WTC11 (cell line): ENCODE measurements around the gene URAD. TPM values are rescaled to one million over a fixed set of nuclear protein-coding genes. Genes with fewer than 3 reads are reported as not detected.
A peak's percentile ranks its signal among the peaks of the same experiment; 100 is the strongest.

Experiments used
- ATAC-seq: fragments of 200-7000 bp; cut with Tn5 transposase; 2 replicates; pipeline ENCODE4 v1.10.0; 2021; ENCODE audit warnings: mild to moderate bottlenecking, moderate library complexity
- CTCF ChIA-PET: fragments of 300-600 bp; sonication (Branson Sonifier 250); formaldehyde crosslinking; loops from one replicate; lab custom pipeline; 2021; ENCODE audit warnings: antibody characterized with exemption; lab: Charles Lee
- POLR2A ChIA-PET: fragments of 350-600 bp; sonication (Branson Sonifier 250); formaldehyde crosslinking; loops from one replicate; lab custom pipeline; 2021; ENCODE audit warnings: antibody characterized with exemption; lab: Charles Lee
- DNase-seq: peaks from one replicate; pipeline ENCODE4 v3.0.0; 2021; ENCODE audit warnings: low spot score
- H3K27ac Mint-ChIP-seq: 2 replicates; pipeline ENCODE4 v1.8.0; 2021; ENCODE audit warnings: mixed read lengths
- H3K27me3 Mint-ChIP-seq: 2 replicates; pipeline ENCODE4 v1.8.0; 2021; ENCODE audit warnings: low read depth, mild to moderate bottlenecking, moderate library complexity, mixed read lengths
- H3K36me3 Mint-ChIP-seq: 2 replicates; pipeline ENCODE4 v1.8.0; 2021; ENCODE audit warnings: mixed read lengths
- H3K4me1 Mint-ChIP-seq: 2 replicates; pipeline ENCODE4 v1.8.0; 2022; ENCODE audit warnings: mixed read lengths
- H3K4me3 Mint-ChIP-seq: 2 replicates; pipeline ENCODE4 v1.8.0; 2021; ENCODE audit warnings: mild to moderate bottlenecking, moderate library complexity, mixed read lengths
- H3K9me3 Mint-ChIP-seq: 2 replicates; pipeline ENCODE4 v1.8.0; 2021; ENCODE audit warnings: mixed read lengths
- CREM ChIP-seq: sonication (generic); formaldehyde crosslinking; IDR thresholded peaks from 2 replicates; pipeline ENCODE4 v1.8.1; 2022; ENCODE audit warnings: mild to moderate bottlenecking, missing genetic modification reagents, moderate library complexity
- EMX1 ChIP-seq: fragments of 250-450 bp; sonication (Bioruptor Pico); IDR thresholded peaks from 2 replicates; pipeline ENCODE4 v1.8.0; 2021; ENCODE audit warnings: mild to moderate bottlenecking
- FOXJ3 ChIP-seq: sonication (generic); formaldehyde crosslinking; IDR thresholded peaks from 2 replicates; pipeline ENCODE4 v1.9.0; 2021; ENCODE audit warnings: missing genetic modification reagents, mild to moderate bottlenecking, borderline replicate concordance
- FOXK1 ChIP-seq: sonication (generic); formaldehyde crosslinking; IDR thresholded peaks from 2 replicates; pipeline ENCODE4 v1.8.0; 2022; ENCODE audit warnings: mild to moderate bottlenecking, moderate library complexity, missing genetic modification reagents
- GABPB1 ChIP-seq: sonication (generic); formaldehyde crosslinking; IDR thresholded peaks from 2 replicates; pipeline ENCODE4 v1.8.1; 2023; ENCODE audit warnings: mild to moderate bottlenecking, missing genetic modification reagents
- GTF2I ChIP-seq: fragments of 250-450 bp; sonication (Bioruptor Pico); conservative IDR thresholded peaks from 2 replicates; pipeline ENCODE4 v1.4.0; 2021; ENCODE audit warnings: mild to moderate bottlenecking
- JAZF1 ChIP-seq: fragments of 250-450 bp; sonication (Bioruptor Pico); IDR thresholded peaks from 2 replicates; pipeline ENCODE4 v1.9.0; 2021; ENCODE audit warnings: moderate library complexity, mild to moderate bottlenecking, inconsistent platforms
- MXD4 ChIP-seq: fragments of 250-450 bp; sonication (Bioruptor Pico); IDR thresholded peaks from 2 replicates; pipeline ENCODE4 v1.8.0; 2021; ENCODE audit warnings: mild to moderate bottlenecking, moderate library complexity, borderline replicate concordance
- NFYB ChIP-seq: sonication (generic); formaldehyde crosslinking; conservative IDR thresholded peaks from 2 replicates; pipeline ENCODE4 v1.8.0; 2022; ENCODE audit warnings: low read depth, missing genetic modification reagents
- NR1H2 ChIP-seq: sonication (generic); formaldehyde crosslinking; IDR thresholded peaks from 2 replicates; pipeline ENCODE4 v1.9.0; 2021; ENCODE audit warnings: mild to moderate bottlenecking, moderate library complexity, missing genetic modification reagents
- NR3C1 ChIP-seq: sonication (generic); formaldehyde crosslinking; conservative IDR thresholded peaks from 2 replicates; pipeline ENCODE4 v1.8.1; 2023; ENCODE audit warnings: low read depth, mild to moderate bottlenecking, missing genetic modification reagents
- RORB ChIP-seq: fragments of 250-450 bp; sonication (Bioruptor Pico); IDR thresholded peaks from 2 replicates; pipeline ENCODE4 v1.9.0; 2021; ENCODE audit warnings: mild to moderate bottlenecking
- TCF7 ChIP-seq: sonication (generic); formaldehyde crosslinking; IDR thresholded peaks from 2 replicates; pipeline ENCODE4 v1.8.0; 2022; ENCODE audit warnings: mild to moderate bottlenecking, low read depth, missing genetic modification reagents, moderate library complexity
- ZBTB21 ChIP-seq: sonication (generic); formaldehyde crosslinking; IDR thresholded peaks from 2 replicates; pipeline ENCODE4 v1.8.1; 2023; ENCODE audit warnings: mild to moderate bottlenecking, missing genetic modification reagents, borderline replicate concordance
- ZNF138 ChIP-seq: sonication (generic); formaldehyde crosslinking; conservative IDR thresholded peaks from 2 replicates; pipeline ENCODE4 v1.8.1; 2022; ENCODE audit warnings: mild to moderate bottlenecking, moderate library complexity, missing genetic modification reagents
- ZNF317 ChIP-seq: sonication (generic); formaldehyde crosslinking; IDR thresholded peaks from 2 replicates; pipeline ENCODE4 v1.8.1; 2023; ENCODE audit warnings: low read depth, mild to moderate bottlenecking, moderate library complexity, missing genetic modification reagents, borderline replicate concordance
- ZNF416 ChIP-seq: fragments of 250-450 bp; sonication (Bioruptor Pico); IDR thresholded peaks from 2 replicates; pipeline ENCODE4 v1.9.0; 2021; ENCODE audit warnings: mild to moderate bottlenecking, inconsistent platforms
- ZNF423 ChIP-seq: fragments of 250-450 bp; sonication (Bioruptor Pico); IDR thresholded peaks from 2 replicates; pipeline ENCODE4 v2.1.2; 2022; ENCODE audit warnings: mild to moderate bottlenecking, moderate library complexity
- total RNA-seq: library from RNA; stranded (reverse); gene quantifications from 3 replicates; pipeline ENCODE4 v1.2.3, GENCODE V29; 2021
- TF ChIP-seq, protein P1 (sequence below): fragments of 250-450 bp; sonication (Bioruptor Pico); conservative IDR thresholded peaks from 2 replicates; pipeline ENCODE4 v1.9.0; 2021; ENCODE audit warnings: mild to moderate bottlenecking
- TF ChIP-seq, protein P2 (sequence below): fragments of 250-450 bp; sonication (Bioruptor Pico); IDR thresholded peaks from 2 replicates; pipeline ENCODE4 v1.9.0; 2021; ENCODE audit warnings: mild to moderate bottlenecking
- TF ChIP-seq, protein P3 (sequence below): sonication (generic); formaldehyde crosslinking; IDR thresholded peaks from 2 replicates; pipeline ENCODE4 v1.8.1; 2022; ENCODE audit warnings: missing genetic modification reagents, borderline replicate concordance
- TF ChIP-seq, protein P4 (sequence below): sonication (generic); formaldehyde crosslinking; IDR thresholded peaks from 2 replicates; pipeline ENCODE4 v1.8.1; 2022; ENCODE audit warnings: low read depth, mild to moderate bottlenecking, moderate library complexity, missing genetic modification reagents, borderline replicate concordance
- TF ChIP-seq, protein P5 (sequence below): sonication (generic); formaldehyde crosslinking; conservative IDR thresholded peaks from 2 replicates; pipeline ENCODE4 v1.8.1; 2022; ENCODE audit warnings: mild to moderate bottlenecking, missing genetic modification reagents
- TF ChIP-seq, protein P6 (sequence below): fragments of 200-600 bp; IDR thresholded peaks from 2 replicates; pipeline ENCODE4 v1.8.0; 2022; ENCODE audit warnings: antibody characterized with exemption

The URAD gene
- total RNA-seq, 1 experiment from 2014 or later = not detected

DNA sequence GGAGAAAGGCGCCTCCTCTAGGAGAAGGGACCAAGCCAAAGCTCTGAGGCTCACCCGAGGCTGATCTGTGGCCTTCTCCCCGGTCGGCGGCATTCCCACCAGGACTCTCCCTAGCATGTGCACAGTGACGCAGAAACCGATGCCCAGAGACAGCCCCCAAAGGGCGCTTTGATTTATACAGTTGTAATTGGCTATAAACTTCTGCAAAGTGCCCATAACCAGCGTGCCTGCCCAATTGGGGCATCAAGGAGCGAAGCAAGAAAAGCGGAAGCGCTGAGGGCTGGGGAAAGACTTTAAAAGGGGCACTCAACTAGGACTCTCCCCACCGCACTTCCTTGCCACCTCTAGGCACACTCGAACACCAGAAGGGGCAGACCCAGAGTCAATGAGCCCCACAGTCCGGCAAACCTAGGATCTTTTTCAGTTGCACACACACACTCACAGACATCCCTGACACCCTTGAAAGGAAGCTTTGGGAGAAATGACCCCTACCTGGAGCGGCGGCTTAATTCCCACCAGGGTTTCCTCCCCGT is 21.2 kb downstream of the URAD start:
- H3K27ac Mint-ChIP-seq = no peak overlapping the region
- ChIA-PET CTCF (interaction anchor here (0.8 to 6.1 kb wide), 7 partner anchors 8 to 605 kb away, joined by 3 to 53 read pairs (median 3); no protein-coding TSS in a partner anchor), POLR2A (no interaction called here)
- H3K27me3 Mint-ChIP-seq = peaks cover 100% of the 10 kb centered on the region
- ATAC-seq (no peak), DNase-seq (no peak)
- H3K4me1 Mint-ChIP-seq = peaks cover 66% of the 10 kb centered on the region
- H3K4me3 Mint-ChIP-seq = peak overlapping the region; percentile 58; the same call in 1 of the 2 replicates
- no peaks in the 10 kb centered on the region for H3K36me3 Mint-ChIP-seq
- TF ChIP-seq, protein P1, sequence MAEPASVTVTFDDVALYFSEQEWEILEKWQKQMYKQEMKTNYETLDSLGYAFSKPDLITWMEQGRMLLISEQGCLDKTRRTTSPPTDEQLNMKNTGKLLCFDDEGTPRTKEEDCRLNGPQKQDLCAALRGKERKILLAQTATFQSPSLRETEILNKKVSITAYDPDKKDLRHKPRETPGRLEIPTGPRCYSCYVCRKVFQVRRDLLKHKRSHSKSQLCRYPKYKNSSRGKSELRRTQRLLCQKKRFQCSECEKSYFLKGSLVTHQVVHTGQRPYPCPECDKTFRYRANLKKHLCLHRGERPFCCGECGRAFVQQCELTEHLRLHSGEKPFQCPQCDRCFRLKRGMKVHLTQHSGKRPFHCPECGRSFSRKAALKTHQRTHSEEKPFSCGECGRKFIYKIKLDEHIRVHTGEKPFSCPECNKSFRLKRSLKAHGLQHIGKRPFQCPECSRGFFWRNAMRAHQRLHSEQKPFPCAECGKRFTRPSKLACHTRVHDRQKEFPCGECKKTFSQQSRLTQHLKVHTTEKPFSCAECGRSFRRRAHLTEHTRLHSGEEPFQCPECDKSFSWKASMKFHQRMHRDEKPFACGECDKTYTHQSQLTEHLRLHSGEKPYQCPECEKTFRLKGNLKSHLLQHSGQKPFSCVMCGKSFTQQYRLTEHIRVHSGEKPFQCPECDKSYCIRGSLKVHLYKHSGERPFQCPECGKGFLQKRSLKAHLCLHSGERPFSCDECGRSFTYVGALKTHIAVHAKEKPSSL (CRISPR knock-in tag) = no peak
- TF ChIP-seq EMX1 (CRISPR knock-in tag) (no peak), FOXJ3 (CRISPR knock-in tag) (no peak), ZNF317 (CRISPR knock-in tag) (no peak)
- TF ChIP-seq, protein P2, sequence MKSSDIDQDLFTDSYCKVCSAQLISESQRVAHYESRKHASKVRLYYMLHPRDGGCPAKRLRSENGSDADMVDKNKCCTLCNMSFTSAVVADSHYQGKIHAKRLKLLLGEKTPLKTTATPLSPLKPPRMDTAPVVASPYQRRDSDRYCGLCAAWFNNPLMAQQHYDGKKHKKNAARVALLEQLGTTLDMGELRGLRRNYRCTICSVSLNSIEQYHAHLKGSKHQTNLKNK (CRISPR knock-in tag) = no peak
- H3K9me3 Mint-ChIP-seq = no peaks in the 10 kb centered on the region

DNA sequence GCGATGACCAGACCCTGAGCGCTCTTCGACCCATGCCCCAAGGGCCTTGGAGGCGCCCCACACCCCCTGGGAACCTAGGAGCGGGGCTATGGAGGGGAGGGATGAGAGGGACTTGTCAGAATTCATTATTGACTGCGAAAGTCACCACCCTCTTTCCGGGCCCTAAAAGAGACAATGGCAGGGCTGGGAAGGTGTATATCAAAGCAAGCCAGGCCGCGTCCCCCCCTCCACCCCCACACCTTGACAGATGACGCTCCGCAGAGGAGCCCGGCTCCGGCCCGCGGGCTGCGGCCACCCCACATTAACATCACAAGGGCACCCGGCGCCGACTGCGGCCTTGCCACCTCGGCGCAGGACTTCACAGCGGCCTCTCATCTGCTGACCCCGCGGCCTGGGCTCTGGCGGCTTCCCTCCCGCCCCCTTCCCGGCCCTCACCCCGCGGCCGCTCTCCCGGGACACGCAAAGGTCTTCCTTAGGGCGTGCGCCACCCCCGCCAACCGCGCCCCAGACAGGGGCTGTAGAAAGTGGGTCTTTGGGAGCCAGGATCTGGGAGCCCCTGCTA is 21.8 kb downstream of the URAD start:
- peak overlapping the region; percentile 58 for H3K4me3 Mint-ChIP-seq

DNA sequence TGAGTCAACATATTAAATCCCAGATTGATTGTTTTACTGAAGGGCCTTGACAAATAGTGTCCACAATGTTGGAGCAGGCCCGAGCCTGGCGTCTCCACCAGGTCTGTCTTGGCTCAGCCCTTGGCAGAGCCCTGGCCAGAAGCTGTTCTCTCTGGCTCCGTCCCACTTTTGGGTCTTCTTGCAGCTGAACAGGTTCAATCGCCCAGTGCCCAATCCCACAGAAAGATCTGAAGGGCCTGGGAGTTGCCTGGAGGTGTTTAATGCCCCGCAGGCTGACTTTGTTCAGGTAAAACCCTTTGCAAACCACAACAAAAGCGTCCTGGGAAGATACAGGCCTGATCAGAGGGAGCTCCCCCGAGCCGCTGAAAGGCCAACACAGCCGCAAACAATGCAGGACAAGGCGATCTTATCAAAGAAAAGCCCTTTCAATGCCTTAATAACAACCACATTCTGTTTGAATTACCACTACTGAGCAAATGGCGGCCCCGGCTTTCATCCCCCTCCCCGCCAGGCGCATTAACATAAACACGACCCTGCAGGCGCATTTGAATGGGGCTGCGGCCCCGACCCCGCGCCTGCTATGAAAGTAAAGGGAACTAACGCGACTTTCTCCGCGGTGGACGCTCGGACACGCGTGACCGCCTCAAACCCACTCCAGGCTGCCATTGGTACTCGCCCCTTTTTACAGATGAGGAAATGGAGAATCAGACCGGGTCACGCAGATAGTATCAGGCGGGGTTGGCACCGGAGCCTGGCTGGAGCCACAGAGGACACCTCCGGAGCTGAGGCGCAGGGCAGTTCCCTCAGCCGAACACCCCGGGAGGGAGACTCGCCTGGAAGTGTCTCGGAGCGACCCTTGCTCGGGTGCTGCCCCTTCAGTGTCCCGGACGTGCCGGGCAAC is 22.5 kb downstream of the URAD start:
- peak; percentile 25 for ATAC-seq
- CTCF ChIA-PET = interaction anchor here (1.0 to 6.1 kb wide), 6 partner anchors 10 to 139 kb away, joined by 3 to 53 read pairs (median 12); no protein-coding TSS in a partner anchor
- POLR2A ChIA-PET = interaction anchor here (1.1 kb wide), 1 partner anchor 159 kb away, joined by 3 read pairs; no protein-coding TSS in a partner anchor
- Mint-ChIP-seq H3K36me3 (no peaks in the 10 kb centered on the region), H3K9me3 (no peaks in the 10 kb centered on the region), H3K27ac (no peak overlapping the region), H3K4me3 (peak overlapping the region; percentile 56), H3K27me3 (peaks cover 100% of the 10 kb centered on the region), H3K4me1 (peaks cover 67% of the 10 kb centered on the region)
- peak; percentile 84 for DNase-seq
- TF ChIP-seq, protein P3, sequence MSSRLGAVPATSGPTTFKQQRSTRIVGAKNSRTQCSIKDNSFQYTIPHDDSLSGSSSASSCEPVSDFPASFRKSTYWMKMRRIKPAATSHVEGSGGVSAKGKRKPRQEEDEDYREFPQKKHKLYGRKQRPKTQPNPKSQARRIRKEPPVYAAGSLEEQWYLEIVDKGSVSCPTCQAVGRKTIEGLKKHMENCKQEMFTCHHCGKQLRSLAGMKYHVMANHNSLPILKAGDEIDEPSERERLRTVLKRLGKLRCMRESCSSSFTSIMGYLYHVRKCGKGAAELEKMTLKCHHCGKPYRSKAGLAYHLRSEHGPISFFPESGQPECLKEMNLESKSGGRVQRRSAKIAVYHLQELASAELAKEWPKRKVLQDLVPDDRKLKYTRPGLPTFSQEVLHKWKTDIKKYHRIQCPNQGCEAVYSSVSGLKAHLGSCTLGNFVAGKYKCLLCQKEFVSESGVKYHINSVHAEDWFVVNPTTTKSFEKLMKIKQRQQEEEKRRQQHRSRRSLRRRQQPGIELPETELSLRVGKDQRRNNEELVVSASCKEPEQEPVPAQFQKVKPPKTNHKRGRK (CRISPR knock-in tag) = no peak
- TF ChIP-seq, protein P4, sequence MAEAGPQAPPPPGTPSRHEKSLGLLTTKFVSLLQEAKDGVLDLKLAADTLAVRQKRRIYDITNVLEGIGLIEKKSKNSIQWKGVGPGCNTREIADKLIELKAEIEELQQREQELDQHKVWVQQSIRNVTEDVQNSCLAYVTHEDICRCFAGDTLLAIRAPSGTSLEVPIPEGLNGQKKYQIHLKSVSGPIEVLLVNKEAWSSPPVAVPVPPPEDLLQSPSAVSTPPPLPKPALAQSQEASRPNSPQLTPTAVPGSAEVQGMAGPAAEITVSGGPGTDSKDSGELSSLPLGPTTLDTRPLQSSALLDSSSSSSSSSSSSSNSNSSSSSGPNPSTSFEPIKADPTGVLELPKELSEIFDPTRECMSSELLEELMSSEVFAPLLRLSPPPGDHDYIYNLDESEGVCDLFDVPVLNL (CRISPR knock-in tag) = no peak
- no peak for TF ChIP-seq ZNF423
- TF ChIP-seq, protein P5, sequence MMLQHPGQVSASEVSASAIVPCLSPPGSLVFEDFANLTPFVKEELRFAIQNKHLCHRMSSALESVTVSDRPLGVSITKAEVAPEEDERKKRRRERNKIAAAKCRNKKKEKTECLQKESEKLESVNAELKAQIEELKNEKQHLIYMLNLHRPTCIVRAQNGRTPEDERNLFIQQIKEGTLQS (CRISPR knock-in tag) = no peak
- TF ChIP-seq GABPB1 (CRISPR knock-in tag) = no peak

More for the DNA sequence above, 21.8 kb downstream of the URAD start:
- ChIA-PET CTCF (interaction anchor here (0.8 to 6.1 kb wide), 6 partner anchors 11 to 605 kb away, joined by 3 to 53 read pairs (median 12); no protein-coding TSS in a partner anchor), POLR2A (no interaction called here)
- Mint-ChIP-seq H3K27ac (no peak overlapping the region), H3K9me3 (no peaks in the 10 kb centered on the region), H3K36me3 (no peaks in the 10 kb centered on the region), H3K27me3 (peaks cover 100% of the 10 kb centered on the region), H3K4me1 (peaks cover 68% of the 10 kb centered on the region)
- DNase-seq (peak; percentile 77), ATAC-seq (peak; percentile 2)
- TF ChIP-seq MXD4 = no peak
- no peak for TF ChIP-seq JAZF1 (CRISPR knock-in tag)
- TF ChIP-seq TCF7 (CRISPR knock-in tag) = no peak
- TF ChIP-seq ZNF416 = no peak
- TF ChIP-seq NFYB (CRISPR knock-in tag) = no peak
- TF ChIP-seq GTF2I (CRISPR knock-in tag) = no peak
- TF ChIP-seq, protein P6, sequence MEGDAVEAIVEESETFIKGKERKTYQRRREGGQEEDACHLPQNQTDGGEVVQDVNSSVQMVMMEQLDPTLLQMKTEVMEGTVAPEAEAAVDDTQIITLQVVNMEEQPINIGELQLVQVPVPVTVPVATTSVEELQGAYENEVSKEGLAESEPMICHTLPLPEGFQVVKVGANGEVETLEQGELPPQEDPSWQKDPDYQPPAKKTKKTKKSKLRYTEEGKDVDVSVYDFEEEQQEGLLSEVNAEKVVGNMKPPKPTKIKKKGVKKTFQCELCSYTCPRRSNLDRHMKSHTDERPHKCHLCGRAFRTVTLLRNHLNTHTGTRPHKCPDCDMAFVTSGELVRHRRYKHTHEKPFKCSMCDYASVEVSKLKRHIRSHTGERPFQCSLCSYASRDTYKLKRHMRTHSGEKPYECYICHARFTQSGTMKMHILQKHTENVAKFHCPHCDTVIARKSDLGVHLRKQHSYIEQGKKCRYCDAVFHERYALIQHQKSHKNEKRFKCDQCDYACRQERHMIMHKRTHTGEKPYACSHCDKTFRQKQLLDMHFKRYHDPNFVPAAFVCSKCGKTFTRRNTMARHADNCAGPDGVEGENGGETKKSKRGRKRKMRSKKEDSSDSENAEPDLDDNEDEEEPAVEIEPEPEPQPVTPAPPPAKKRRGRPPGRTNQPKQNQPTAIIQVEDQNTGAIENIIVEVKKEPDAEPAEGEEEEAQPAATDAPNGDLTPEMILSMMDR = no peak
- no peak for TF ChIP-seq ZBTB21 (CRISPR knock-in tag)
- TF ChIP-seq FOXK1 = no peak
- no peak for TF ChIP-seq RORB (CRISPR knock-in tag)
- no peak for TF ChIP-seq CREM
- no peak for TF ChIP-seq ZNF138 (CRISPR knock-in tag)
- no peak for TF ChIP-seq NR3C1 (CRISPR knock-in tag)
- TF ChIP-seq NR1H2 (CRISPR knock-in tag) = no peak
